H1 (cell line): ENCODE results near the gene ADAM19. TPM values are rescaled to one million over a fixed set of nuclear protein-coding genes. Genes with fewer than 3 reads are reported as not detected.

ENCODE experiments used
- CTCF ChIA-PET: fragments of 300-600 bp; sonication (Branson Sonifier 250); formaldehyde crosslinking; loops from one replicate; lab custom pipeline; 2021; ENCODE audit not compliant: partially characterized antibody; lab: Charles Lee
- POLR2A ChIA-PET: fragments of 300-600 bp; sonication (Branson Sonifier 250); formaldehyde crosslinking; loops from one replicate; lab custom pipeline; 2021; ENCODE audit warnings: inconsistent platforms; ENCODE audit not compliant: partially characterized antibody; lab: Charles Lee
- DNase-seq, 2 experiments: peaks; one replicate each; pipeline versions ENCODE4 v3.0.0 to v3.0.0-alpha.2; 2010 to 2022; ENCODE audit warnings: low spot score in 2 of 2, low read depth in 1 of 2, mixed read lengths in 1 of 2
- FAIRE-seq: peaks from 2 replicates; lab custom pipeline; 2011; peaks lifted over from hg19 to GRCh38; lab: Jason Lieb, UNC
- H2AFZ ChIP-seq: 2 replicates; pipeline ENCODE4 v1.8.1; 2012; ENCODE audit warnings: low read length, inconsistent platforms
- H2AK5ac ChIP-seq: 2 replicates; pipeline ENCODE4 v1.6.1; 2013; ENCODE audit warnings: low read depth, low read length
- H2BK120ac ChIP-seq: replicated peaks from 2 replicates; pipeline ENCODE3; 2013; ENCODE audit warnings: low read depth, low read length, inconsistent platforms
- H2BK12ac ChIP-seq: 2 replicates; pipeline ENCODE4 v1.6.1; 2013; ENCODE audit warnings: low read depth, low read length
- H2BK15ac ChIP-seq: 2 replicates; pipeline ENCODE4 v1.6.1; 2013; ENCODE audit warnings: low read length
- H2BK20ac ChIP-seq: 2 replicates; pipeline ENCODE4 v1.6.1; 2013; ENCODE audit warnings: low read length
- H2BK5ac ChIP-seq: 2 replicates; pipeline ENCODE4 v1.6.1; 2013; ENCODE audit warnings: low read depth, low read length
- H3K14ac ChIP-seq: 2 replicates; pipeline ENCODE4 v1.6.1; 2013; ENCODE audit warnings: inconsistent platforms; ENCODE audit not compliant: insufficient read length
- H3K18ac ChIP-seq: 2 replicates; pipeline ENCODE4 v1.6.1; 2013; ENCODE audit warnings: low read length; ENCODE audit errors: extremely low read depth
- H3K23ac ChIP-seq: 2 replicates; pipeline ENCODE4 v1.6.1; 2013; ENCODE audit warnings: inconsistent platforms; ENCODE audit not compliant: insufficient read length
- H3K23me2 ChIP-seq: 2 replicates; pipeline ENCODE4 v1.6.1; 2013; ENCODE audit warnings: low read depth, low read length
- H3K27ac ChIP-seq: 2 replicates; pipeline ENCODE4 v1.6.1; 2011; ENCODE audit warnings: low read depth, low read length, inconsistent platforms
- H3K27me3 ChIP-seq, 4 experiments: replicated peaks in 1 of 4; 1 replicate in 1 of 4; 2 replicates in 3 of 4; pipeline versions ENCODE4 v1.6.1 to v1.8.1; 2011 to 2013; ENCODE audit warnings: low read length in 3 of 4, mild to moderate bottlenecking in 3 of 4, inconsistent platforms in 2 of 4, mixed read lengths in 2 of 4, moderate library complexity in 1 of 4; ENCODE audit not compliant: control insufficient read depth in 3 of 4, insufficient read depth in 3 of 4; ENCODE audit errors: extremely low read depth in 1 of 4
- H3K36me3 ChIP-seq, 4 experiments: 2 replicates each; pipeline versions ENCODE4 v1.6.1 to v1.8.1; 2011 to 2013; ENCODE audit warnings: mild to moderate bottlenecking in 4 of 4, low read length in 3 of 4, moderate library complexity in 2 of 4, control low read depth in 1 of 4, inconsistent platforms in 1 of 4; ENCODE audit not compliant: insufficient read depth in 4 of 4, control insufficient read depth in 2 of 4
- H3K4ac ChIP-seq: replicated peaks from 2 replicates; pipeline ENCODE3; 2013; ENCODE audit warnings: low read length, low read depth, mixed read lengths, inconsistent platforms; ENCODE audit not compliant: insufficient read length
- H3K4me1 ChIP-seq, 4 experiments: replicated peaks in 1 of 4; 1 replicate in 1 of 4; 2 replicates in 3 of 4; pipeline versions ENCODE4 v1.6.1 to v1.8.1; 2011 to 2013; ENCODE audit warnings: low read length in 3 of 4, inconsistent platforms in 2 of 4, mixed read lengths in 1 of 4; ENCODE audit not compliant: insufficient read depth in 4 of 4, control insufficient read depth in 3 of 4
- H3K4me2 ChIP-seq, 2 experiments: 2 replicates each; pipeline versions ENCODE4 v1.6.1 to v1.8.1; 2011 to 2013; ENCODE audit warnings: low read depth in 2 of 2, low read length in 2 of 2, control low read depth in 1 of 2, inconsistent platforms in 1 of 2, mild to moderate bottlenecking in 1 of 2; ENCODE audit not compliant: insufficient read depth in 1 of 2
- H3K4me3 ChIP-seq, 4 experiments: fragments of 200-600, 300-600 bp in 1 of 4; sonication (generic), shearing (Covaris generic), sonication (Bioruptor Twin) in 1 of 4; 2 replicates each; pipeline versions ENCODE4 v1.5.1 to v1.8.1; 2011 to 2016; ENCODE audit warnings: low read length in 4 of 4, low read depth in 3 of 4, control low read depth in 2 of 4, inconsistent platforms in 2 of 4, mild to moderate bottlenecking in 2 of 4, mixed read lengths in 1 of 4, moderate library complexity in 1 of 4; ENCODE audit not compliant: insufficient read depth in 2 of 4; ENCODE audit errors: extremely low read depth in 1 of 4
- H3K56ac ChIP-seq: replicated peaks from 2 replicates; pipeline ENCODE3; 2013; ENCODE audit warnings: low read depth, mild to moderate bottlenecking, mixed read lengths, low read length, inconsistent platforms; ENCODE audit not compliant: insufficient read length
- H3K79me1 ChIP-seq: 2 replicates; pipeline ENCODE4 v1.6.1; 2013; ENCODE audit warnings: low read depth, low read length, control low read depth
- H3K79me2 ChIP-seq, 2 experiments: 2 replicates each; pipeline versions ENCODE4 v1.6.1 to v1.8.1; 2012 to 2013; ENCODE audit warnings: low read length in 2 of 2, mild to moderate bottlenecking in 2 of 2, inconsistent platforms in 1 of 2; ENCODE audit not compliant: insufficient read depth in 2 of 2, control insufficient read depth in 1 of 2
- H3K9ac ChIP-seq, 4 experiments: replicated peaks in 1 of 4; 1 replicate in 1 of 4; 2 replicates in 3 of 4; pipeline versions ENCODE4 v1.6.1 to v1.8.1; 2011 to 2013; ENCODE audit warnings: low read depth in 3 of 4, low read length in 3 of 4, control low read depth in 2 of 4, mild to moderate bottlenecking in 2 of 4, moderate library complexity in 2 of 4, inconsistent platforms in 1 of 4; ENCODE audit errors: extremely low read depth in 1 of 4
- H3K9me3 ChIP-seq, 2 experiments: 2 replicates each; pipeline versions ENCODE4 v1.6.1 to v1.8.1; 2012 to 2013; ENCODE audit warnings: mild to moderate bottlenecking in 2 of 2, moderate library complexity in 2 of 2, control low read depth in 1 of 2, inconsistent platforms in 1 of 2, low read depth in 1 of 2, low read length in 1 of 2, mixed read lengths in 1 of 2; ENCODE audit not compliant: insufficient read depth in 2 of 2
- H4K20me1 ChIP-seq, 2 experiments: replicated peaks in 1 of 2; 2 replicates each; pipeline versions ENCODE3 to v1.8.1; 2011 to 2013; ENCODE audit warnings: inconsistent platforms in 2 of 2, low read length in 2 of 2, mild to moderate bottlenecking in 1 of 2; ENCODE audit not compliant: insufficient read depth in 2 of 2, control insufficient read depth in 1 of 2
- H4K5ac ChIP-seq: 2 replicates; pipeline ENCODE4 v1.6.1; 2013; ENCODE audit warnings: low read length, low read depth, mixed read lengths, inconsistent platforms; ENCODE audit not compliant: insufficient read length
- H4K8ac ChIP-seq: 2 replicates; pipeline ENCODE4 v1.8.0; 2013; ENCODE audit warnings: mild to moderate bottlenecking, moderate library complexity, low read length, inconsistent platforms; ENCODE audit not compliant: insufficient read depth; ENCODE audit errors: extremely low read depth
- H4K91ac ChIP-seq: replicated peaks from 2 replicates; pipeline ENCODE3; 2013; ENCODE audit warnings: low read length, mixed read lengths, inconsistent platforms; ENCODE audit not compliant: insufficient read length
- BCL11A ChIP-seq, 2 experiments: IDR thresholded peaks; one replicate each; pipeline ENCODE4 v1.6.1; 2011; ENCODE audit warnings: low read depth in 2 of 2, low read length in 2 of 2, mild to moderate bottlenecking in 2 of 2
- CTBP2 ChIP-seq: IDR thresholded peaks from 2 replicates; pipeline ENCODE4 v1.7.0; 2011; ENCODE audit warnings: borderline replicate concordance, mild to moderate bottlenecking, moderate library complexity, mixed read lengths, low read length; ENCODE audit not compliant: insufficient read depth, insufficient read length
- E2F6 ChIP-seq: IDR thresholded peaks from 2 replicates; pipeline ENCODE4 v1.6.1; 2012; ENCODE audit warnings: inconsistent platforms
- EZH2 ChIP-seq: fragments of 200-600 bp; sonication (generic); IDR thresholded peaks from 2 replicates; pipeline ENCODE4 v1.7.1; 2012; ENCODE audit warnings: low read depth, mild to moderate bottlenecking, moderate library complexity, low read length, inconsistent platforms; ENCODE audit not compliant: severe bottlenecking
- HDAC2 ChIP-seq, 2 experiments: fragments of 300-600 bp in 1 of 2; sonication (generic) in 1 of 2; IDR thresholded peaks; 2 replicates each; pipeline ENCODE4 v1.6.1; 2011 to 2012; ENCODE audit warnings: low read depth in 2 of 2, low read length in 2 of 2, mild to moderate bottlenecking in 2 of 2, moderate library complexity in 2 of 2, borderline replicate concordance in 1 of 2, inconsistent platforms in 1 of 2
- KDM4A ChIP-seq: IDR thresholded peaks from one replicate; pipeline ENCODE4 v1.7.1; 2012; ENCODE audit warnings: low read depth, mild to moderate bottlenecking, moderate library complexity, low read length, inconsistent platforms; ENCODE audit not compliant: severe bottlenecking
- PHF8 ChIP-seq: fragments of 200-600 bp; sonication (generic); conservative IDR thresholded peaks from 2 replicates; pipeline ENCODE4 v1.7.1; 2012; ENCODE audit warnings: low read depth, mild to moderate bottlenecking, inconsistent platforms, low read length, moderate library complexity
- SP2 ChIP-seq: IDR thresholded peaks from 2 replicates; pipeline ENCODE4 v1.6.1; 2012; ENCODE audit warnings: mild to moderate bottlenecking, low read length, inconsistent platforms
- SUZ12 ChIP-seq: fragments of 200-600 bp; sonication (generic); IDR thresholded peaks from 2 replicates; pipeline ENCODE4 v1.6.1; 2012; ENCODE audit warnings: mild to moderate bottlenecking, inconsistent platforms, low read length, moderate library complexity, mixed read lengths
- WGBS, 2 experiments: shearing (Covaris generic) in 1 of 2; methylation state at CpG; one replicate each; pipeline versions ENCODE4 v1.1.6 to v1.1.7; 2013 to 2015; ENCODE audit warnings: low lambda C conversion rate in 2 of 2, mixed read lengths in 2 of 2, inconsistent platforms in 1 of 2, low coverage in 1 of 2, missing lambda C conversion rate in 1 of 2; ENCODE audit not compliant: insufficient replicate concordance in 2 of 2, insufficient coverage in 1 of 2, insufficient read length in 1 of 2; ENCODE audit errors: extremely low coverage in 1 of 2, missing lambda C conversion rate in 1 of 2; 5-methylcytosine and 5-hydroxymethylcytosine counted together
- polyA plus RNA-seq, 7 experiments: library from polyadenylated mRNA; depleted of rRNA in 3 of 7; stranded (reverse) in 5 of 7; unstranded in 2 of 7; fragments of >200 nt in 5 of 7; fragments of 200-250 nt in 2 of 7; gene quantifications; 1 replicate in 5 of 7; 2 replicates in 1 of 7; 4 replicates in 1 of 7; pipeline versions ENCODE4 v1.2.1 to v1.2.3, GENCODE V29; 2011 to 2013; ENCODE audit warnings: missing spikeins in 2 of 7, mixed read lengths in 2 of 7
- total RNA-seq: library from RNA; stranded (reverse); fragmentation: NEBNext Ultra II Directional; extraction: Animal tissue kit (Norgen Biotek cat#: 25700); gene quantifications from 2 replicates; pipeline ENCODE4 v1.2.1, GENCODE V29; 2021

Gene ADAM19
- total and polyA plus RNA-seq, 2 of the 8 experiments (the other 6 are each of a cell fraction or from before 2014, with no cell fraction given), result 6.5 to 22.7 TPM

GRCh38 chr5:157568720-157569119 is 6.9 kb downstream of the ADAM19 start:
- no peak overlapping the region for H2BK5ac ChIP-seq
- no peak overlapping the region for H2BK12ac ChIP-seq
- H3K27me3 ChIP-seq, result no peaks in the 10 kb centered on the region
- 80% methylated on average over 2 of the region's 2 CpGs; no CpG with 5 or more reads in 1 of the 2 experiments for WGBS, 2 experiments
- H3K4me2 ChIP-seq, result no peak overlapping the region
- no peaks in the 10 kb centered on the region for H4K20me1 ChIP-seq
- no peak overlapping the region for H3K9ac ChIP-seq
- H3K4me1 ChIP-seq, result peaks cover 0 to 2% (median 0%) of the 10 kb centered on the region in 4 experiments; a peak in 2 of 7 replicates
- no peak overlapping the region for H2AFZ ChIP-seq
- H4K8ac ChIP-seq, result no peak overlapping the region
- H2BK20ac ChIP-seq, result no peak overlapping the region
- ChIA-PET POLR2A (interaction anchor here (0.6 to 1.3 kb wide), 2 partner anchors 58 to 155 kb away, joined by 3 read pairs; no protein-coding TSS in a partner anchor), CTCF (interaction anchor here (1.5 kb wide), 1 partner anchor 14 kb away, joined by 3 read pairs; no protein-coding TSS in a partner anchor)
- H3K14ac ChIP-seq, result no peak overlapping the region
- FAIRE-seq (no peak), DNase-seq (no peak)
- H3K36me3 ChIP-seq, result no peaks in the 10 kb centered on the region; a peak in 3 of 8 replicates
- no peaks in the 10 kb centered on the region for H3K23me2 ChIP-seq
- no peak overlapping the region for H2BK120ac ChIP-seq
- no peak overlapping the region for H3K27ac ChIP-seq
- H3K56ac ChIP-seq, result no peak overlapping the region
- no peaks in the 10 kb centered on the region for H3K79me2 ChIP-seq
- no peak overlapping the region for H2AK5ac ChIP-seq
- no peak overlapping the region for H3K4me3 ChIP-seq
- no peaks in the 10 kb centered on the region for H3K9me3 ChIP-seq
- no peak overlapping the region for H3K18ac ChIP-seq
- no peak overlapping the region for H3K4ac ChIP-seq
- no peak overlapping the region for H2BK15ac ChIP-seq
- H4K91ac ChIP-seq, result no peak overlapping the region
- TF ChIP-seq CTBP2 (no peak), KDM4A (no peak), PHF8 (no peak), SP2 (no peak), BCL11A (IDR thresholded peaks at IDR 0.05; ENCODE audit: low read depth in 2 of 2, low read length in 2 of 2) (no peak), EZH2 (no peak), HDAC2 (IDR thresholded peaks at IDR 0.05; ENCODE audit: borderline replicate concordance in 1 of 2, low read depth in 2 of 2, low read length in 2 of 2) (no peak), E2F6 (no peak), SUZ12 (no peak)
- no peak overlapping the region for H4K5ac ChIP-seq
- no peak overlapping the region for H3K23ac ChIP-seq
- H3K79me1 ChIP-seq, result 0 out of 2 replicates have a peak, but pooled peaks cover 2% of the 10 kb centered on the region
